H1 (cell line): ENCODE results near the gene RPS3A. TPM values are rescaled to one million over a fixed set of nuclear protein-coding genes. Genes with fewer than 3 reads are reported as not detected.

ENCODE experiments used
- GABPA ChIP-seq: IDR thresholded peaks from 2 replicates; pipeline ENCODE4 v1.6.1; 2011; ENCODE audit warnings: mild to moderate bottlenecking, low read length, moderate library complexity, borderline replicate concordance; ENCODE audit not compliant: insufficient read depth
- KDM4A ChIP-seq: IDR thresholded peaks from one replicate; pipeline ENCODE4 v1.7.1; 2012; ENCODE audit warnings: low read depth, mild to moderate bottlenecking, moderate library complexity, low read length, inconsistent platforms; ENCODE audit not compliant: severe bottlenecking
- RXRA ChIP-seq: IDR thresholded peaks from 2 replicates; pipeline ENCODE4 v1.6.1; 2011; ENCODE audit warnings: low read depth, mild to moderate bottlenecking, low read length, moderate library complexity; ENCODE audit not compliant: insufficient read depth
- polyA plus RNA-seq, 7 experiments: library from polyadenylated mRNA; depleted of rRNA in 3 of 7; stranded (reverse) in 5 of 7; unstranded in 2 of 7; fragments of >200 nt in 5 of 7; fragments of 200-250 nt in 2 of 7; gene quantifications; 1 replicate in 5 of 7; 2 replicates in 1 of 7; 4 replicates in 1 of 7; pipeline versions ENCODE4 v1.2.1 to v1.2.3, GENCODE V29; 2011 to 2013; ENCODE audit warnings: missing spikeins in 2 of 7, mixed read lengths in 2 of 7
- total RNA-seq: library from RNA; stranded (reverse); fragmentation: NEBNext Ultra II Directional; extraction: Animal tissue kit (Norgen Biotek cat#: 25700); gene quantifications from 2 replicates; pipeline ENCODE4 v1.2.1, GENCODE V29; 2021
- TF ChIP-seq, protein P1 (sequence below), 3 experiments: IDR thresholded peaks; 1 replicate in 2 of 3; 2 replicates in 1 of 3; pipeline versions ENCODE4 v1.5.1 to v1.6.1; 2011; ENCODE audit warnings: low read length in 3 of 3, mild to moderate bottlenecking in 3 of 3, inconsistent platforms in 2 of 3, low read depth in 1 of 3, moderate library complexity in 1 of 3; ENCODE audit not compliant: insufficient read depth in 1 of 3; ENCODE audit errors: control extremely low read depth in 1 of 3

RPS3A gene
- total and polyA plus RNA-seq, 2 of the 8 experiments (the other 6 are each of a cell fraction or from before 2014, with no cell fraction given), result 2,162 to 2,822 TPM

DNA sequence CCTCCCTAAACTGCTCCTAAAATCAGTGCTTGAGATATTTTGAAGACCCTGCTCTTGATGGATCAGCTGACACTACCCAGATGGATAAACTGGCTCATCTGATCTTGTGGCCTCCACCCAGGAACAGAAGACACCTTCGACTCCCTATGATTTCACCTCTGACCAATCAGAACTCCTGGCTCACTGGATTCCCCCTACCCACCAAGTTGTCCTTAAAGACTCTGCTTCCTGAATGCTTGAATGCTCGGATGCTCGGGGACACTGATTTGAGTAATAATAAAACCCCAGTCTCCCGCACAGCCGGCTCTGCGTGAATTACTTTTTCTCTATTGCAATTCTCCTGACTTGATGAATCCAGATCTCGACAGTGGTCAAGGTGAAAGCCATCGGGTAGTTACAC lies 12.0 kb upstream of the RPS3A start (continued):
- TF ChIP-seq, protein P1, sequence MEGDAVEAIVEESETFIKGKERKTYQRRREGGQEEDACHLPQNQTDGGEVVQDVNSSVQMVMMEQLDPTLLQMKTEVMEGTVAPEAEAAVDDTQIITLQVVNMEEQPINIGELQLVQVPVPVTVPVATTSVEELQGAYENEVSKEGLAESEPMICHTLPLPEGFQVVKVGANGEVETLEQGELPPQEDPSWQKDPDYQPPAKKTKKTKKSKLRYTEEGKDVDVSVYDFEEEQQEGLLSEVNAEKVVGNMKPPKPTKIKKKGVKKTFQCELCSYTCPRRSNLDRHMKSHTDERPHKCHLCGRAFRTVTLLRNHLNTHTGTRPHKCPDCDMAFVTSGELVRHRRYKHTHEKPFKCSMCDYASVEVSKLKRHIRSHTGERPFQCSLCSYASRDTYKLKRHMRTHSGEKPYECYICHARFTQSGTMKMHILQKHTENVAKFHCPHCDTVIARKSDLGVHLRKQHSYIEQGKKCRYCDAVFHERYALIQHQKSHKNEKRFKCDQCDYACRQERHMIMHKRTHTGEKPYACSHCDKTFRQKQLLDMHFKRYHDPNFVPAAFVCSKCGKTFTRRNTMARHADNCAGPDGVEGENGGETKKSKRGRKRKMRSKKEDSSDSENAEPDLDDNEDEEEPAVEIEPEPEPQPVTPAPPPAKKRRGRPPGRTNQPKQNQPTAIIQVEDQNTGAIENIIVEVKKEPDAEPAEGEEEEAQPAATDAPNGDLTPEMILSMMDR (IDR thresholded peaks at IDR 0.05; ENCODE audit: control extremely low read depth in 1 of 3, insufficient read depth in 1 of 3, low read depth in 1 of 3, low read length in 3 of 3), result no peak
- TF ChIP-seq RXRA (no peak), KDM4A (no peak), GABPA (no peak)
